ENCODE results near the gene FSIP1. TPM values are rescaled to one million over a fixed set of nuclear protein-coding genes. Genes with fewer than 3 reads are reported as not detected.

FSIP1 gene
- total RNA-seq, 1 experiment from 2014 or later, result 3.2 TPM

- intact Hi-C loops (cut with micrococcal nuclease), result no loop called here
- TF ChIP-seq CTCF (IDR thresholded peaks at IDR 0.05; ENCODE audit: unreplicated experiment), result no peak
- ChIA-PET CTCF (interaction anchor here (0.6 to 7.2 kb wide), 7 partner anchors 9 to 591 kb away, joined by 3 to 48 read pairs (median 5); partner anchors contain the start of gene THBS1), POLR2A (interaction anchor here (0.6 to 1.6 kb wide), 4 partner anchors 10 to 444 kb away, joined by 3 to 5 read pairs (median 3); no protein-coding TSS in a partner anchor)
- H3K27me3 Mint-ChIP-seq (ENCODE audit: insufficient read depth, unreplicated experiment), result no peaks in the 10 kb centered on the region
- peaks cover 27% of the 10 kb centered on the region for H3K4me1 Mint-ChIP-seq (ENCODE audit: insufficient read depth, unreplicated experiment)
- BruUV-seq (replicated peaks), result no TSS peak
- no peaks in the 10 kb centered on the region for H3K9me3 Mint-ChIP-seq (ENCODE audit: unreplicated experiment)
- peaks cover 10% of the 10 kb centered on the region for H3K36me3 Mint-ChIP-seq (ENCODE audit: insufficient read depth, unreplicated experiment)
- H3K4me3 Mint-ChIP-seq (ENCODE audit: unreplicated experiment), result no peak overlapping the region
- DNase-seq (ENCODE audit: unreplicated experiment), result no peak
- no peak overlapping the region for H3K27ac Mint-ChIP-seq (ENCODE audit: low read depth, unreplicated experiment)
Observed at GRCh38 chr15:39622660-39623516, 159.8 kb downstream of the FSIP1 start.

- ChIA-PET POLR2A (interaction anchor here (0.9 to 1.6 kb wide), 6 partner anchors 9 to 151 kb away, joined by 3 to 5 read pairs (median 3); no protein-coding TSS in a partner anchor), CTCF (interaction anchor here (0.6 to 7.2 kb wide), 5 partner anchors 10 to 653 kb away, joined by 3 to 48 read pairs (median 12); partner anchors contain the start of gene THBS1)
- Mint-ChIP-seq H3K4me3 (ENCODE audit: unreplicated experiment) (no peak overlapping the region), H3K4me1 (ENCODE audit: insufficient read depth, unreplicated experiment) (peaks cover 33% of the 10 kb centered on the region), H3K27ac (ENCODE audit: low read depth, unreplicated experiment) (no peak overlapping the region), H3K36me3 (ENCODE audit: insufficient read depth, unreplicated experiment) (peaks cover 10% of the 10 kb centered on the region), H3K9me3 (ENCODE audit: unreplicated experiment) (no peaks in the 10 kb centered on the region), H3K27me3 (ENCODE audit: insufficient read depth, unreplicated experiment) (no peaks in the 10 kb centered on the region)
- BruUV-seq (replicated peaks), result no TSS peak
- intact Hi-C loops (cut with micrococcal nuclease), result no loop called here
- DNase-seq (ENCODE audit: unreplicated experiment), result no peak
- TF ChIP-seq CTCF (IDR thresholded peaks at IDR 0.05; ENCODE audit: unreplicated experiment), result no peak
Observed at GRCh38 chr15:39621976-39622375, 160.7 kb downstream of the FSIP1 start.

- Mint-ChIP-seq H3K4me3 (ENCODE audit: unreplicated experiment) (no peak overlapping the region), H3K27me3 (ENCODE audit: insufficient read depth, unreplicated experiment) (no peaks in the 10 kb centered on the region), H3K36me3 (ENCODE audit: insufficient read depth, unreplicated experiment) (peaks cover 6% of the 10 kb centered on the region), H3K4me1 (ENCODE audit: insufficient read depth, unreplicated experiment) (peaks cover 40% of the 10 kb centered on the region), H3K9me3 (ENCODE audit: unreplicated experiment) (no peaks in the 10 kb centered on the region), H3K27ac (ENCODE audit: low read depth, unreplicated experiment) (peak overlapping the region; percentile 32)
- ChIA-PET POLR2A (interaction anchor here (0.7 to 1.6 kb wide), 5 partner anchors 8 to 1552 kb away, joined by 3 to 5 read pairs (median 3); no protein-coding TSS in a partner anchor), CTCF (interaction anchor here (1.0 to 7.2 kb wide), 4 partner anchors 10 to 136 kb away, joined by 3 to 48 read pairs (median 8); partner anchors contain the start of gene THBS1)
- TF ChIP-seq CTCF (IDR thresholded peaks at IDR 0.05; ENCODE audit: unreplicated experiment), result no peak
- BruUV-seq (replicated peaks), result no TSS peak
- DNase-seq (ENCODE audit: unreplicated experiment), result peak; percentile 29
- intact Hi-C loops (cut with micrococcal nuclease), result no loop called here
Observed at GRCh38 chr15:39621210-39621609, 161.4 kb downstream of the FSIP1 start.
